NB4 (cell line): Measurements from ENCODE around the gene DYRK4.
"Not testable (repeated sequence)": the region's sequence is repeated elsewhere in the genome, so short reads cannot be mapped to it uniquely, and the experiment has no call there.

Experiments
- DNase-seq: peaks from one replicate; pipeline ENCODE4 v3.0.0; 2010; ENCODE audit warnings: low read depth
- H3K4me3 ChIP-seq: one replicate; pipeline ENCODE4 v1.5.1; 2011; ENCODE audit warnings: mild to moderate bottlenecking, low read depth, low read length, moderate library complexity
- CTCF ChIP-seq: IDR thresholded peaks from one replicate; pipeline ENCODE4 v1.5.1; 2012; ENCODE audit warnings: low read depth, low read length
- MAX ChIP-seq: IDR thresholded peaks from 2 replicates; pipeline ENCODE4 v1.6.1; 2011; ENCODE audit warnings: low read depth, low read length
- MYC ChIP-seq: IDR thresholded peaks from 2 replicates; pipeline ENCODE4 v1.6.1; 2011; ENCODE audit warnings: low read depth, low read length
- POLR2A ChIP-seq: IDR thresholded peaks from 2 replicates; pipeline ENCODE4 v1.6.1; 2011; ENCODE audit warnings: mild to moderate bottlenecking; ENCODE audit not compliant: insufficient read length; ENCODE audit errors: extremely low read depth

DYRK4 gene

GRCh38 chr12:4562034-4562657, at the start of gene DYRK4:
Gene DYRK4, plus strand, starts transcription at chr12:4562208. Its CDS starts 38 bp downstream, at chr12:4562246.
- TF ChIP-seq POLR2A, result no peak
- no peak for DNase-seq
- no peak within 1 kb of the TSS for H3K4me3 ChIP-seq

GRCh38 chr12:4518106-4518728, 43.8 kb upstream of the DYRK4 start:
- TF ChIP-seq CTCF, result no peak
- no peak for TF ChIP-seq MYC
- no peak for TF ChIP-seq MAX
- TF ChIP-seq POLR2A, result no peak
- no peak overlapping the region for H3K4me3 ChIP-seq
- no peak for DNase-seq

- not testable (repeated sequence) for H3K4me3 ChIP-seq, DNase-seq
Observed at GRCh38 chr12:4523443-4523842, 38.6 kb upstream of the DYRK4 start.

GRCh38 chr12:4526923-4527546, 35.0 kb upstream of the DYRK4 start:
- H3K4me3 ChIP-seq, result no peak overlapping the region
- TF ChIP-seq CTCF, result no peak
- TF ChIP-seq MYC, result no peak
- TF ChIP-seq POLR2A, result no peak
- TF ChIP-seq MAX, result no peak
- DNase-seq, result peak; percentile 17

- TF ChIP-seq POLR2A, result no peak
- DNase-seq, result no peak
Observed at GRCh38 chr12:4530160-4530559, 31.8 kb upstream of the DYRK4 start.

GRCh38 chr12:4530982-4531586, 30.9 kb upstream of the DYRK4 start:
- TF ChIP-seq MAX, result no peak
- TF ChIP-seq MYC, result no peak
- TF ChIP-seq CTCF, result no peak
- TF ChIP-seq POLR2A, result no peak
- no peak for DNase-seq
- no peak overlapping the region for H3K4me3 ChIP-seq

More at GRCh38 chr12:4530160-4530559, 31.8 kb upstream of the DYRK4 start:
- no peak overlapping the region for H3K4me3 ChIP-seq

GRCh38 chr12:4535092-4535491, 26.9 kb upstream of the DYRK4 start:
- no peak for DNase-seq

More at GRCh38 chr12:4535092-4535491, 26.9 kb upstream of the DYRK4 start:
- TF ChIP-seq MYC, result no peak
- TF ChIP-seq CTCF, result no peak
- no peak for TF ChIP-seq MAX
- no peak for TF ChIP-seq POLR2A
- no peak overlapping the region for H3K4me3 ChIP-seq
